Tibial nerve (tissue), 4 donors: ENCODE measurements around the gene ASCL5.

ENCODE experiments used
- CTCF ChIP-seq, 5 experiments: fragments of 200-600 bp in 3 of 5; fragments of 450-650 bp in 2 of 5; sonication (generic) in 3 of 5; IDR thresholded peaks; one replicate each; pipeline ENCODE4 v1.5.1; 2016 to 2019; ENCODE audit warnings: antibody characterized with exemption in 5 of 5, mild to moderate bottlenecking in 3 of 5, moderate library complexity in 2 of 5
- EP300 ChIP-seq, 2 donors: sonication (generic); formaldehyde crosslinking; IDR thresholded peaks; one replicate each; pipeline ENCODE4 v1.6.1; 2017; ENCODE audit warnings: antibody characterized with exemption in 2 of 2, mild to moderate bottlenecking in 1 of 2

GRCh38 chr1:201145816-201146215, 18.8 kb upstream of the ASCL5 start:
- TF ChIP-seq EP300 (IDR thresholded peaks at IDR 0.05) = no peak
- no peak for TF ChIP-seq CTCF (IDR thresholded peaks at IDR 0.05)
